PC-3 (cell line): ENCODE measurements around the gene ABHD16A.

Source experiments
- EZH2 ChIP-seq: fragments of 300-600 bp; sonication (generic); IDR thresholded peaks from one replicate; pipeline ENCODE4 v1.6.1; 2017; ENCODE audit warnings: antibody characterized with exemption, mild to moderate bottlenecking, low read length; ENCODE audit not compliant: unreplicated experiment
- EZH2phosphoT487 ChIP-seq: fragments of 300-600 bp; sonication (generic); IDR thresholded peaks from 2 replicates; pipeline ENCODE4 v1.6.1; 2018; ENCODE audit warnings: mild to moderate bottlenecking, antibody characterized with exemption, low read length, borderline replicate concordance

GRCh38 chr6:31663126-31663960, 39.8 kb downstream of the ABHD16A start:
- TF ChIP-seq EZH2 (no peak), EZH2phosphoT487 (no peak)
